Germinal center (tissue), 1 donor: ENCODE data around the gene HSPB3.
"Not testable (repeated sequence)": the region's sequence is repeated elsewhere in the genome, so short reads cannot be mapped to it uniquely, and the experiment has no call there.

Source experiments
- DNase-seq: peaks from one replicate; pipeline ENCODE4 v3.0.0; 2012; ENCODE audit warnings: mixed read lengths, low spot score

HSPB3 gene

DNA sequence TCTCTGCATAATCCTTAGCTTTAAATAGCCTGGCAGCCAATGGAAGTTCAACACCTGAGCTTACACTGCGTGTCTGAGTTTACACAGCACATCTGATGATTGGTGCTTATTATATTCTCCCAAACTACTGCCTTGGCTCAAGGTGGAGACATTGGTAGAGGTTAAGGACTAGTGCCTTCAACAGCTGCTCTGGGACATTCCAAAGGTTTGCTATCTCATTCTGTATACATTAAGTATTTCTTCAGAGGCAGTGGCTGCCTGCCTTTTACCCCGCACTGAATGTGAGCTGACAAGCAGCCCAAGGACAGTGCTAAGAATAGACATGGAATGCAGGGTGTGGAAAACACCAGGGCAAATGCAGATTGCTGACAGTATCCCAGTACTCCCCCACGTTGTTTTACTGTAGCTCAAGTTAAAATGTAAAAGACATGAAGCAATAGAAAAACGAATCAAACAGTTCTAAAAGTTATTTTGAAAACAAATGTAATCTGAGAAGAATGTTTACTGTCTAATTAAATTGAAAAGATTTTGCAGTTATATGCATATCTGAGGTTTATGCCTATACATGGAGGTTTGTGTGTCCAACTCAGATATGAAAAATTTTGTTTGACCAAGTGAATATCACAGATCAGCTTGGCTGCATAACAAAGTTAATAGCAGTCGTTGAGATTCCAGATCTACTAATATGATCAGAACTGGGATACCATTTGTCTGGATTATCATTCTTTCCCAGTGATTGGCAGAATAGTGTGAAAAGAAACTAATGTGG is 1.8 kb downstream of the HSPB3 start:
- DNase-seq, result no peak

DNA sequence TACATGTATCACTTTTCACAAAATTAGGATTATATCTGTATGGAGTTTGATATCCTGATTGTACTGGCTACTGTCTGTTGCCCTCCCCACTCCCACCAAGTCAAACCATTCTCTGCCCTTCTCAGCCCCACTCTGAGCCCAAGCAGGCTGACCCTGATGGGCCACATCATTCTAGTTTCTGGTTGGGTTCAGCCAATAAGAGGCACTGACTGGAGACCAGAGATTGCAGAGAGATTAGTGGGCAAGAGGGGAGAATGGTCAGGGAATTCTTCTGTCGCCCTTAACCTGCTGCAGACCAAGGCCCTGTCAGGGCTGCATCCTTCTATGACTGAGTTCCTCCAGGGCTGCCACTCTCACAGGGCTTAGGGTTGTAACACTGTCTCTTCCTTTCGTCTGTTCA is 2.7 kb downstream of the HSPB3 start:
- no peak for DNase-seq

DNA sequence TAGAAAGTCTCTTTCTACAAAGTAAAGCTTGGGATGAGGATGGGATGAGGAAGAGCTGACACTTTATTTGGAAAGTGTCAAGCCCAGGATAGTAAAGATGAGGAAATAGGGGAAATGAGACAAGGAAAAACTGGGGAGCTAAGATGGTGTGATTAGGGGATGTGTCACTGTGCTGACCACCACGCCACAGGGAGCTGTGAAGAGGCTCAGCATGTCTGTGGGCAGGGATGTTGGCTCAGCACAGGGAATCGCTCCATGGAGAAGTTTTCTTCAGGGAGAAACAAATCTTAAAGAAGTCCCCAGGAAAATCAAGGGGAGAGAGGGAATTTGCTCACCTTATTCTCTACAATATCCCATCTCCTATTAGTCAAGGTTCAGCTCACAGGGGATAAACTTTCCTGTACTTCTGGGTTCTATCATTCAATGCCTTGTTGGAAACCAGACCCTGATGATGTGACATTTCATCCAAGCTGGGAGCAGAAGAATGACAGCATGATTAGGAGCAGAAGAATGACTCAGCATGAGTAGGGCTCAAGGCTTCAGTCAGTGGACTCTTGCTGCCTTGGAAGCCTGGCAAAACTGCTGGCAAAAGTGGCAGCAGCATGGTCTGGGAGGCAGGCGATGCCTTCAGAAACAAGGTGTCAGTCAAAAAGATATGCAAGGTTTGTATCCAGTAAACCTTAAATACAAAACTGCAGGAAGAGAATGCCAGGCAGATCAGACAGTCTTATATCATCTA is 4.9 kb downstream of the HSPB3 start:
- DNase-seq, result no peak

DNA sequence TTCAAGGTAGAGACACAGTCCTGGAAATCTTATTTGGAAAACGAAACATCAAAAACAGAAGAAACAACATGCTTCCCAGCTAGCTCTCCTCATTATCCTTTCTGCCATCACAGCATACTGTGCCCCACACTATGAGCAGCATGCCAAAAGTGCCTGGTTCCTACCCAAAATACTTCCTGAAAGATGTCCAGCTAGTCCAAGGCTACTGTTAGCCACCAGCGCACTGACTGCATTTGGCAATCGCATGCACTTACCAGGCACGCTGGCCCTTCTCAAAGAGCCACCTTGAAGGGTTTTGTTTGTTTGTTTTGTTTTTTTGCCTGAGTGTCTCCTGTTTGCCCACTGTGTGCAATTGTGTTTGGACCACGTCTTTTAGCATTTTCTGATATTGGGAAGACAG is 6.8 kb downstream of the HSPB3 start:
- DNase-seq, result no peak

DNA sequence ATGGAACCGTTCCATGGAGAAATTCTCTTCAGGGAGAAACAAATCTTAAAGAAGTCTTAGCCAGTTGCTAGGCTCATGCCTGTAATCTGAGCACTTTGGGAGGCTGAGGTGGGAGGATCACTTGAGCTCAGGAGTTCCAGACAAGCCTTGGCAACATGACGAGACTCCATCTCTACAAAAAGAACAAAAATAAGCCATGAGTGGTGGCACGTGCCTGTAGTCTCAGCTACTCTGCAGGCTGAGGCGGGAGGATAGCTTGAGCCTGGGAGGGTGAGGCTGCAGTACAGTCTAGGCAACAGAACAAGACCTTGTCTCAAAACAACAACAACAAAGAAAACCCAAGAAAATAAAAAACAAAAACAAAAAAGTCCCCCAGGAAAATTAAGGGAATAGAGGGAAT is 8.2 kb downstream of the HSPB3 start:
- DNase-seq, result no peak

DNA sequence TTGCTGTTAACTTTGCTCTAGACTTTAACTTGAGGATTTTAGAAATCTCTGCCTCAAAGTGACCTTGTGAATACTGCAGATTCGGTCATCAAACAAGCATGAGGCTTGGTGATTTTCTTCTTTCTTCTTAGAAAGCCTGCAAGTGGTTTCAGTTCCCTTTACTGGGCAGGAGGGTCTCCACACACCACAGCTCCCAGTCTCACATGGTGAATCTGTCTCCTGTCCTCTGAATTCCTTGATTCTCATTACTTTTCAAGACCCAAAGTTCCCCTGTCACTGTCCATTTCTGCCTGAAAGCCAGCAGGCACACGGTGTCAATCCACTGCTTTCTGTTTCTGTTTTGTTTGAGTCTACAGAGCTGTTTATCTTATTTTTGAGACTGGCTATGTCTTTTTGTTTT is 14.1 kb downstream of the HSPB3 start:
- DNase-seq, result no peak

DNA sequence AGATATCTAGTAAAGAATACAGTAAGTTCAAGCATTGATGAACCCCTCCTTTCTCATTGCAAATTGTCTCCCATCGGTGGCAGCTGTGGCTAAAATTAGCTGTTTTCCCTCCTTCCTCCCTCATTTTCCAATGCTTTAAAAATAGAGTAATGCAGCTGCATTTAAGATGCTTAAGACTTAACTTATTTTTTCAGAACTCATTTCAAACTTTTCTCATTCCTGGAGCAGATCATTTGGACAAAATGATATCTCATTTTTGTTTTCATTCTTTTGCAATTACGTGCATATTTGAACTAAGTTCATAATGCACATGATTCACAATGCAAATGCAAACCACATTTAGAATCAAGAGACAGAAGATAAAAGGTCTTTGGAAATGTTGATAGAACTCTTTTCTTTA is 14.6 kb downstream of the HSPB3 start:
- DNase-seq, result no peak

DNA sequence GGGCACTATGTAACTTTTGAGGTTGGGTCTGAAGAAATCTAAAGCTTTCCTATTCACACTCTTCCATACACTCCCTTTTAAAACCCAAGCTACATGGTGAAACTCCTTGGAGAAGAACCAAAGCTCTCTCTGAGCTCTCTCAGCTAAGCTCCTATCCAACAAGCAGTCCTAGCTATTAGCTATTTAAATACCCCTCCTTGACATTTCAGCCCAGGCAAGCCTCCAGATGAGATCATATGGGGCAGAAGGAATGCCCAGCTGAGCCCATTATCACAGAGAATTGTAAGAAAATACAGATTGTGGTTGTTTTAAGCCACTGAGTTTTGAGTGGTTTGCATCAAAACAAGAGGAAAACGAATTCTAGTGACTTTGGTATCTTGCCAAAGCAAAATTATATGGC is 15.2 kb downstream of the HSPB3 start:
- DNase-seq, result no peak

DNA sequence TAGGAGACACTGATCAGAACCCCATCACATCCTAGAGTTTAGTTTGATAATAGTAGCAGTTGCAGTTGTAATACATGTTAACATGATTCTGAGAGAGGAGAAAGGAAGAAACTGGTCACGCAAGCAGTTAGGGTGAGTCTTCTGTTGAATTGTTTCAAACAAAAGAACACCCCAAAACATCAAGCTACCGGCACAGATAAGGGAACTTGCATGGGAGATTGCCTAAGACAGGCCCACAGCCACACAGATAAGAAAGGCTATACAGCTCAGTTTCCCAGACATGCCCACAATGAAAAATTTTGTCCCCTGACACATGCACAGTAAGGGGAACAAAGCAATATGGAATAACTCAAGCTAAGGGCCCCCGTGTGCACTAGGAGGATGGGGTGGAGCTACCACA is 15.9 kb downstream of the HSPB3 start:
- DNase-seq, result no peak

DNA sequence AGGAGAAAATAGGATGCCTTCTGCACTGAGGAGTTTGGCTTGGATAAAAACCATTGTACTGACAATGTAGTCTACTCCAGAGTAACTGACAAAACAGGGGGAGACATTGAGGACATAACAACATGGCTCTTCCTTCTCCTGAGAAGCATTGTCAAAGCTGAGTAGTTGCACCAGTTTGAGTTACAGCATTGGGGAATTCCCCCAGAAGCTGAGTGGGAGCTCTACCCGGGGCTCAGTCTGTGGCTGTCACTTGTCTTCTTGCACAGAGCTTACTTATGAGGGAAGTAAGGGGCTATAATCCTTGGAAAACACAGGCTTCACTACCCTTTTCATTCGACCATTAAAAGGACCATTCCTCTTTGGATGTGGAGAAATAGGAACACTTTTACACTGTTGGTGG is 21.2 kb downstream of the HSPB3 start:
- no peak for DNase-seq

DNA sequence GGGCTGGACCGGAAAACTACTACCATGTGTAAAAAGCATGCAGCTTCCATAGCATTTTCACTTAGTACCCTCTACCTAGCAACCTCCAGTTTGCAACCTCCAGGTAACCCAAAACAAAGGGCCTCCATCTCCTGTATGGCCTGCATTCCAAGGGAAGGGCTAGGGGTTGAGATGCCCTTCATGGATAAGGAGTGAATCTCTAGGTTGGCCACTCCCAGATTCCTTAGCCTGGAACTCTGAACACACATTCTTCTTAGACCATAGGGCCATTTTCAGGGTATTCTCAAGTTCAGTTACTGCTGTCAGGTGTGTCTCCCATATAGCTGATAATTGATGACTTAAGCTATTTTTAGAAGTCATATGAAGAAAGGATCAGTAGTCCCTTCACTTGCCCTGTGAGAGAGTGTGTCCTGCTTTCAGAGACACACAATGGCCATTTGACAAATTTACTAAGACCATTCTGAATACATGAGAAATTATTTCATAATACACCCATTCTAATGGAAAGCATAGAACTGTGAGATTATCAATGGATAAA is 22.5 kb downstream of the HSPB3 start:
- no peak for DNase-seq

DNA sequence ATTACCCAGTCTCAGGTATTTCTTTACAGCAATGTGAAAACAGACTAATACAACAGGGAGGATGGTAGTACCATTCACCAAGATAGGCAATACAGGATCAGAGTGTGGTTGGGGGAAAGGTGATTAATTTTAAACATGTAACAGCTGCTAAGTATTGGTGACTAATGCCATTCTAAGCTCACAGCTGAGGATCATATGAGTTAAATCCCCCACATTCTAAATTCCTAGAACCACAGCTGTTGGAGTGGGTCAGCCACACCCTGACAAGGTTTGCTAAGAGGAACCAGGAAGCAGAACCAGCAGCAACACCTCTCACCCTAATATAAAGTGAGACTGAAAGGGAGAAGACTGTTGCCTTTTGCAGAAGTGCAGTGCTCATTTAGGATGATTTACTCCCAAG is 24.8 kb downstream of the HSPB3 start:
- no peak for DNase-seq

DNA sequence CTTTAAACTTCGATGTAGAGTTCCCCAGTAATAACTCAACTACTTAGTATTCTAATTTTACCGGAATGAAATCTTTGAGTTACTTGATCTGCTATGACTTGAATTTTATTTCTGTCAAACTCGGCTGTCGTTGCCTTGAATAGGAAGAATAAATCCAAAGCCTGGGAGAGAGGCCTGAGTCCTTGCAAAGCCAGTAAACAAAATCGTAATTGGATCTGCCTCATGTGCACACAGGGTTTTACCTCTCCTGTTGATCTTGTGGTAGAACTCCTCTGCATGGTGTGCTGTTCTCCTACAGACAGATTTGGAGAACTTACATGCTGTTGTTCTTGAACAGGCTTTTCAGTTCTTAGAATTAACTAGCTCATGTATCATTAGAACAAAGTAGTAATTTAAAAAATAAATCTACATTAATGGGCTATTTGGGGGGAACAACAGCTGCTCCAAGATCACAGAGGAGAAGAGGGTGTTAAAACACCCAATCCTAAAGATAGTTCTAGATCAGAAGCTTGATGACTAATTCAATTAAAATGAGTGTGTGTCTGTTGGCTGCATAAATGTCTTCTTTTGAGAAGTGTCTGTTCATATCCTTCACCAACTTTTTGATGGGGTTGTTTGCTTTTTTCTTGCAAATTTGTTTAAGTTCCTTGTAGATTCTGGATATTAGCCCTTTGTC is 28.9 kb downstream of the HSPB3 start:
- no peak for DNase-seq

DNA sequence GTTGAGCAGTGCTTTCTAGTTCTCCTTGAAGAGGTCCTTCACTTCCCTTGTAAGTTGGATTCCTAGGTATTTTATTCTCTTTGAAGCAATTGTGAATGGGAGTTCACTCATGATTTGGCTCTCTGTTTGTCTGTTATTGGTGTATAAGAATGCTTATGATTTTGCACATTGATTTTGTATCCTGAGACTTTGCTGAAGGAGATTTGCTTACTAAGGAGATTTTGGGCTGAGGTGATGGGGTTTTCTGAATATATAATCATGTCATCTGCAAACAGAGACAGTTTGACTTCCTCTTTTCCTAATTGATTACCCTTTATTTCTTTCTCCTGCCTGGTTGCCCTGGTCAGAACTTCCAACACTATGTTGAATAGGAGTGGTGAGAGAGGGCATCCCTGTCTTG is 30.2 kb downstream of the HSPB3 start:
- DNase-seq, result not testable (repeated sequence)

DNA sequence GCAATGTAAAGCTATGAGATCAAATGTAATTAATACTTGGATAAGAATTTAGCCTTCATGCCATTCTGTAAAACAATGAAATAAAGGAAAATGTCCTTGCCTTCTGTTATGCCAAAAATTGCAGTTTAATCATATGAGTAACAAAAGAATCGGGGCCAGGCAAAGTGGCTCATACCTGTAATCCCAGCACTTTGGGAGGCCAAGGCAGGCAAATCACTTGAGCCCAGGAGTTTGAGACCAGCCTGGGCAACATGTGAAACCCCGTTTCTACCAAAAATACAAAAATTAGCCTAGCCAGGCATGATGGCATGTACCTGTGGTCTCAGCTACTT is 34.1 kb downstream of the HSPB3 start:
- DNase-seq, result not testable (repeated sequence)

DNA sequence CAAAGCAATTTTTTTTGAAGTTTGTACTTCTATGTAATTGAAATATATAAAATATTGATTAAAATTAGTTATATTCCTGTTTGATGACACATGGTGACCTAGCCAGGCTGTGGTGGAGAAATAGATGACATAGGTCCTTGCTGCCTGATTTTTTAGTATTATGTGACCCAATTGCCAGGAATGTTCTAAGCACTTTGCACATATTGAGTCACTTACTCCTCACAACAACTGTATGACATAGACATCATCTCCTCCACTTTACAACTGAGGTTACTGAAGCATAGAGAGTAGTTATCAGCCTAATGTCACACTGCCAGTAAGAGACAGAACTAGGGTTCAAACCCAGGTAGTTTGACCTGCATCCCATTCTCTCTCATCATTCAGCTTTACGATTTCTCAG is 35.8 kb downstream of the HSPB3 start:
- no peak for DNase-seq

DNA sequence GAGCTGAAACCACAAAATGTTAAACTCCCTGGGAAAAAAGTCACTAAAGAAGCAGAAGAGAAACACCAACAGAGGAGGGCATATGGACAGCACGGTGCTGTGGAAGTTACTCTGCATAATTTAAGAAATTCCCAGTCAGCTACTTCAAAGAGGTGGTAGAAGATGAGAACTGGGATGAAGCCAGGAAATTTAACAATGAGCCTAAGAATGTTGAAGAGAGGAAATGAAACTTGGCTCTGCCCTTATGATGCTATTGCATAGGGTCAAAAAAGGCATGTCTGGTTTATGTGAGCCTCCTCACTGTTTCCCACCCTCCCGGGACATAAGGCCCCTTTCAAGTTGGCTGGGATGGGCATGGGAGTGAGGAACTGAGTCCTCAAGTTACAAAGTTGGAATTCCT is 36.7 kb downstream of the HSPB3 start:
- DNase-seq, result no peak

DNA sequence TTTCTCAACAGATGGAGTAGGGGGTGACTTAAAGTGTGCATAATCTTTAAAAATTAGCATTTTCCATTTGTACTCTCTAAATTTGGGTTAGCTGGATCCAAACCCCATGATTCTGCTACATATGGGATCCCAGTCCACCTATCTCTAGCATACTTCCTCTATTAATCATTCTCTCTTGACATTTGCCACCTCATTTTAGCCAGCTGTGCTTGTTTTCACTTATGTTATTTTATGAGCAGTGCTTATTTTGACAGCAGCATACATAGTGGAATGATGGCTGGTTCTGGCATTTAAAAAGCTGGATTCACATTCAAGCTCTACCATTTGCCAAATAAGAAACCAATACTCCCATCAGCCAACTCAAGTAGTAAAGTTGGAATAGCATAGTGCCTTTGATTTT is 39.5 kb downstream of the HSPB3 start:
- DNase-seq, result no peak
